CD4-positive, alpha-beta T cell treated with Interleukin-1 beta for 1 hour (primary cell): ENCODE measurements around the gene TGFBR2.
"Not testable (repeated sequence)": the region's sequence is repeated elsewhere in the genome, so short reads cannot be mapped to it uniquely, and the experiment has no call there.

ENCODE experiments used
- DNase-seq, 2 donors: peaks; one replicate each; pipeline ENCODE4 v3.0.0-alpha.2; 2020 to 2022

TGFBR2 gene

GRCh38 chr3:30658328-30659052, 52.1 kb downstream of the TGFBR2 start:
- peak; percentile 47 to 63 for DNase-seq

- DNase-seq: no peak
Measured at GRCh38 chr3:30659270-30660130, 53.1 kb downstream of the TGFBR2 start.

- DNase-seq: no peak
Measured at GRCh38 chr3:30660136-30660535, 53.7 kb downstream of the TGFBR2 start.

- no peak for DNase-seq
Measured at GRCh38 chr3:30660656-30661055, 54.3 kb downstream of the TGFBR2 start.

GRCh38 chr3:30661098-30661873, 54.9 kb downstream of the TGFBR2 start:
- DNase-seq: no peak

GRCh38 chr3:30662836-30663235, 56.4 kb downstream of the TGFBR2 start:
- no peak for DNase-seq

GRCh38 chr3:30663533-30664241, 57.3 kb downstream of the TGFBR2 start:
- no peak for DNase-seq

GRCh38 chr3:30664459-30664858, 58.1 kb downstream of the TGFBR2 start:
- peak in 1 of 2 donors; percentile 43 for DNase-seq

- peak in 1 of 2 donors; percentile 55 for DNase-seq
Measured at GRCh38 chr3:30664884-30665283, 58.5 kb downstream of the TGFBR2 start.

GRCh38 chr3:30665539-30665938, 59.1 kb downstream of the TGFBR2 start:
- DNase-seq: no peak

GRCh38 chr3:30666572-30667279, 60.3 kb downstream of the TGFBR2 start:
- no peak for DNase-seq

GRCh38 chr3:30667280-30667651, 60.9 kb downstream of the TGFBR2 start:
- DNase-seq: peak in 1 of 2 donors; percentile 47

- no peak for DNase-seq
Measured at GRCh38 chr3:30668051-30668609, 61.7 kb downstream of the TGFBR2 start.

- DNase-seq: not testable (repeated sequence)
Measured at GRCh38 chr3:30669360-30669934, 63.0 kb downstream of the TGFBR2 start.

GRCh38 chr3:30670292-30670691, 63.9 kb downstream of the TGFBR2 start:
- DNase-seq: no peak

GRCh38 chr3:30671527-30672286, 65.3 kb downstream of the TGFBR2 start:
- no peak for DNase-seq

GRCh38 chr3:30672287-30672735, 65.9 kb downstream of the TGFBR2 start:
- no peak for DNase-seq

- no peak for DNase-seq
Measured at GRCh38 chr3:30672959-30673358, 66.6 kb downstream of the TGFBR2 start.

GRCh38 chr3:30673425-30674341, 67.3 kb downstream of the TGFBR2 start:
- no peak for DNase-seq
